Activated CD4-positive, alpha-beta T cell treated with anti-CD3 and anti-CD28 coated beads for 48 hours (primary cell): ENCODE results near the gene SSH3.

Source experiments
- DNase-seq: peaks from one replicate; pipeline ENCODE4 v3.0.0-alpha.2; 2020

SSH3 gene

GRCh38 chr11:67299471-67300191 is 3.7 kb upstream of the SSH3 start:
- DNase-seq, result no peak

- DNase-seq, result no peak
These were observed 3.0 kb upstream of the SSH3 start for GRCh38 chr11:67300256-67300755.

GRCh38 chr11:67300756-67301312 is 2.5 kb upstream of the SSH3 start:
- DNase-seq, result no peak

- DNase-seq, result no peak
These were observed 1.9 kb upstream of the SSH3 start for GRCh38 chr11:67301313-67301921.

GRCh38 chr11:67301951-67302516 is 1.3 kb upstream of the SSH3 start:
- DNase-seq, result peak; percentile 3

GRCh38 chr11:67302571-67303131 is 679 bp upstream of the SSH3 start:
- DNase-seq, result peak; percentile 12

GRCh38 chr11:67303835-67304411 is 593 bp downstream of the SSH3 start:
- DNase-seq, result peak; percentile 43

- DNase-seq, result peak; percentile 5
These were observed 1.3 kb downstream of the SSH3 start for GRCh38 chr11:67304511-67305113.

GRCh38 chr11:67306769-67307544 is 3.6 kb downstream of the SSH3 start:
- DNase-seq, result no peak

- no peak for DNase-seq
These were observed 4.2 kb downstream of the SSH3 start for GRCh38 chr11:67307545-67308001.

GRCh38 chr11:67308031-67308866 is 4.9 kb downstream of the SSH3 start:
- no peak for DNase-seq

GRCh38 chr11:67309166-67309565 is 5.8 kb downstream of the SSH3 start:
- no peak for DNase-seq

GRCh38 chr11:67309661-67310061 is 6.3 kb downstream of the SSH3 start:
- DNase-seq, result no peak

- no peak for DNase-seq
These were observed 7.1 kb downstream of the SSH3 start for GRCh38 chr11:67310246-67311050.

GRCh38 chr11:67311051-67311555 is 7.8 kb downstream of the SSH3 start:
- DNase-seq, result no peak

- DNase-seq, result peak; percentile 9
These were observed 8.3 kb downstream of the SSH3 start for GRCh38 chr11:67311556-67312082.

- peak; percentile 46 for DNase-seq
These were observed 9.1 kb downstream of the SSH3 start for GRCh38 chr11:67312187-67313021.

GRCh38 chr11:67313125-67313890 is 10.0 kb downstream of the SSH3 start:
- DNase-seq, result no peak
